HepG2 (cell line): ENCODE data around the gene MRPS7. TPM values are rescaled to one million over a fixed set of nuclear protein-coding genes. Genes with fewer than 3 reads are reported as not detected.

Source experiments
- AHR ChIP-seq: IDR thresholded peaks from 2 replicates; pipeline ENCODE4 v1.6.1; 2018; ENCODE audit warnings: missing genetic modification reagents, missing compliant biosample characterization
- DPF2 ChIP-seq: sonication (generic); formaldehyde crosslinking; IDR thresholded peaks from 2 replicates; pipeline ENCODE4 v1.4.0; 2020; ENCODE audit warnings: mild to moderate bottlenecking, low read depth, missing genetic modification reagents, borderline replicate concordance
- EEA1 ChIP-seq: sonication (generic); formaldehyde crosslinking; IDR thresholded peaks from 2 replicates; pipeline ENCODE4 v1.5.1; 2020; ENCODE audit warnings: mild to moderate bottlenecking, missing genetic modification reagents, borderline replicate concordance
- FUBP1 ChIP-seq: sonication (generic); formaldehyde crosslinking; IDR thresholded peaks from 2 replicates; pipeline ENCODE4 v1.5.1; 2020; ENCODE audit warnings: missing genetic modification reagents, mild to moderate bottlenecking, borderline replicate concordance
- HNRNPLL ChIP-seq: fragments of 200-400 bp; formaldehyde crosslinking; IDR thresholded peaks from 2 replicates; pipeline ENCODE4 v1.6.1; 2017; ENCODE audit warnings: mild to moderate bottlenecking, low read depth, low read length; ENCODE audit not compliant: poor library complexity, severe bottlenecking
- MXD1 ChIP-seq: sonication (generic); formaldehyde crosslinking; IDR thresholded peaks from 2 replicates; pipeline ENCODE4 v1.4.0; 2020; ENCODE audit warnings: mild to moderate bottlenecking, missing genetic modification reagents
- MYPOP ChIP-seq: sonication (generic); formaldehyde crosslinking; IDR thresholded peaks from 2 replicates; pipeline ENCODE4 v1.8.1; 2023; ENCODE audit warnings: mild to moderate bottlenecking, moderate library complexity, missing genetic modification reagents
- PRMT3 ChIP-seq: sonication (generic); formaldehyde crosslinking; IDR thresholded peaks from 2 replicates; pipeline ENCODE4 v1.8.1; 2022; ENCODE audit warnings: low read depth, mild to moderate bottlenecking, moderate library complexity, missing genetic modification reagents, borderline replicate concordance
- ZNF367 ChIP-seq: sonication (generic); formaldehyde crosslinking; IDR thresholded peaks from 2 replicates; pipeline ENCODE4 v1.4.0; 2020; ENCODE audit warnings: missing genetic modification reagents, borderline replicate concordance
- polyA plus RNA-seq, 8 experiments: library from polyadenylated mRNA; depleted of rRNA in 3 of 8; stranded (reverse) in 7 of 8; unstranded in 1 of 8; fragments of >200 nt; fragmentation: Illumina TruSeq in 4 of 8; extraction: Trizol in 4 of 8; gene quantifications; 2 replicates each; pipeline versions ENCODE4 v1.2.1 to v1.2.3, GENCODE V29; 2011 to 2016; ENCODE audit warnings: low read depth in 4 of 8, missing spikeins in 1 of 8, mixed read lengths in 1 of 8; ENCODE audit not compliant: insufficient read depth in 1 of 8
- total RNA-seq, 5 experiments: library from RNA; depleted of rRNA; stranded (reverse); fragments of >200 nt; fragmentation: Illumina TruSeq; extraction: Trizol; gene quantifications; 2 replicates each; pipeline ENCODE4 v1.2.3, GENCODE V29; 2016; ENCODE audit warnings: low read depth in 1 of 5

Gene MRPS7
- total and polyA plus RNA-seq, 2 of the 13 experiments (the other 11 are each of a cell fraction or from before 2014, with no cell fraction given): 97.0 to 162 TPM

- TF ChIP-seq FUBP1 (CRISPR knock-in tag) (no peak), EEA1 (no peak), HNRNPLL (peak; percentile 4), DPF2 (no peak), MYPOP (no peak), ZNF367 (CRISPR knock-in tag) (no peak), PRMT3 (CRISPR knock-in tag) (no peak), AHR (CRISPR knock-in tag) (no peak), MXD1 (0 out of 2 replicates have a peak, but pooled peaks have one; percentile 28)
These were observed 9.2 kb downstream of the MRPS7 start, which contains the start of gene MIF4GD (continued) for GRCh38 chr17:75270966-75271232.
